Astrocyte (in vitro differentiated cells and primary cell): ENCODE measurements around the gene VSIG8.

Experiments used
- CTCF ChIP-seq: IDR thresholded peaks from 2 replicates; pipeline ENCODE4 v1.5.1; 2011; ENCODE audit warnings: low read depth, mild to moderate bottlenecking, inconsistent platforms, low read length, moderate library complexity; ENCODE audit not compliant: insufficient read depth
- EZH2 ChIP-seq: IDR thresholded peaks from 2 replicates; pipeline ENCODE4 v1.6.1; 2012; ENCODE audit warnings: mild to moderate bottlenecking, low read length, inconsistent platforms; ENCODE audit not compliant: insufficient read depth

GRCh38 chr1:159862031-159862430 lies 426 bp downstream of the VSIG8 start:
- TF ChIP-seq CTCF, result no peak
- no peak for TF ChIP-seq EZH2
